Stomach (tissue), 9 donors: ENCODE measurements around the gene IGIP. TPM values are rescaled to one million over a fixed set of nuclear protein-coding genes. Genes with fewer than 3 reads are reported as not detected.
A peak's percentile ranks its signal among the peaks of the same experiment; 100 is the strongest.

Experiments used
- DNase-seq, 2 donors: peaks; one replicate each; pipeline versions ENCODE4 v3.0.0 to v3.0.0-alpha.2; 2013 to 2019
- H3K27ac ChIP-seq, 5 donors: fragments of 200-600 bp in 4 of 5; sonication (generic) in 4 of 5; one replicate each; pipeline ENCODE4 v1.5.1; 2013 to 2019; ENCODE audit warnings: mild to moderate bottlenecking in 1 of 5, moderate library complexity in 1 of 5
- H3K27me3 ChIP-seq, 3 donors: fragments of 200-600 bp; sonication (generic); one replicate each; pipeline ENCODE4 v1.5.1; 2017 to 2019; ENCODE audit warnings: mixed run types in 1 of 3
- H3K36me3 ChIP-seq, 4 donors: fragments of 200-600 bp; sonication (generic); 1 replicate in 3 of 4; 2 replicates in 1 of 4; pipeline ENCODE4 v1.5.1; 2016 to 2019
- H3K4me1 ChIP-seq, 4 donors: fragments of 200-600 bp; sonication (generic); one replicate each; pipeline ENCODE4 v1.5.1; 2016 to 2019
- H3K4me3 ChIP-seq, 4 donors: fragments of 200-600 bp; sonication (generic) in 3 of 4; one replicate each; pipeline ENCODE4 v1.5.1; 2016 to 2019; ENCODE audit warnings: mild to moderate bottlenecking in 1 of 4
- H3K9me3 ChIP-seq, 4 donors: fragments of 200-600 bp; sonication (generic); one replicate each; pipeline ENCODE4 v1.5.1; 2016 to 2019
- CTCF ChIP-seq, 7 experiments: fragments of 450-650 bp in 4 of 7; fragments of 200-600 bp in 3 of 7; sonication (generic) in 3 of 7; IDR thresholded peaks; one replicate each; pipeline ENCODE4 v1.5.1; 2016 to 2019; ENCODE audit warnings: antibody characterized with exemption in 7 of 7, control low read depth in 2 of 7, mild to moderate bottlenecking in 1 of 7
- EP300 ChIP-seq: sonication (generic); formaldehyde crosslinking; IDR thresholded peaks from one replicate; pipeline ENCODE4 v1.6.1; 2017; ENCODE audit warnings: antibody characterized with exemption
- POLR2A ChIP-seq, 4 donors: fragments of 450-650 bp; IDR thresholded peaks; one replicate each; pipeline ENCODE4 v1.6.1; 2016; ENCODE audit warnings: antibody characterized with exemption in 4 of 4, control low read depth in 2 of 4, mild to moderate bottlenecking in 1 of 4, moderate library complexity in 1 of 4
- POLR2AphosphoS5 ChIP-seq, 3 donors: sonication (generic); formaldehyde crosslinking; IDR thresholded peaks; one replicate each; pipeline ENCODE4 v1.6.1; 2016; ENCODE audit warnings: antibody characterized with exemption in 3 of 3
- WGBS, 5 donors: extraction: QIAGEN DNeasy Blood & Tissue Kit in 3 of 5; methylation state at CpG; one replicate each; pipeline versions ENCODE4 v1.1.5 to v1.1.7; 2013 to 2018; 5-methylcytosine and 5-hydroxymethylcytosine counted together
- intact Hi-C: fragments of 100-400 bp; cut with DNase I; formaldehyde crosslinking; loops from one replicate; pipeline ENCODE4 v1.15.1; 2023; ENCODE audit warnings: low total_unique reads
- polyA plus RNA-seq, 3 donors: library from polyadenylated mRNA; stranded (reverse); fragments of 200-250 nt; gene quantifications; one replicate each; pipeline ENCODE4 v1.2.3, GENCODE V29; 2013
- total RNA-seq, 5 donors: library from RNA; depleted of rRNA; stranded (reverse); fragments of >200 nt; gene quantifications; one replicate each; pipeline versions ENCODE4 v1.1.0 to v1.2.3, GENCODE V29; 2014 to 2016
- donor health status: healthy with polysubstance abuse.
- donor health status: Bipolar disorder and iron deficiency.
- donor health status: healthy.

IGIP gene
- total and polyA plus RNA-seq, 8 donors, result 1.8 to 29.5 (median 6.4) TPM

- Histone ChIP-seq H3K9me3 (no peaks in the 10 kb centered on the region), H3K27me3 (no peaks in the 10 kb centered on the region), H3K4me1 (peaks cover 27 to 60% (median 50%) of the 10 kb centered on the region in 4 donors), H3K4me3 (peak overlapping the region; percentile 70 to 100 (median 82)), H3K36me3 (no peaks in the 10 kb centered on the region), H3K27ac (peak overlapping the region; percentile 95 to 100 (median 100))
- TF ChIP-seq CTCF (IDR thresholded peaks at IDR 0.05) (no peak), POLR2AphosphoS5 (IDR thresholded peaks at IDR 0.05) (no peak), EP300 (no peak)
- WGBS, 5 donors, result 5 to 10% (median 7%) methylated on average over 4 of the region's 4 CpGs
- no peak for DNase-seq
- intact Hi-C loops, result no loop called here
These were observed 50.3 kb downstream of the IGIP start for GRCh38 chr5:140176031-140176387.

- TF ChIP-seq POLR2A (IDR thresholded peaks at IDR 0.05) (no peak), CTCF (IDR thresholded peaks at IDR 0.05) (no peak), POLR2AphosphoS5 (IDR thresholded peaks at IDR 0.05) (peak in 2 of 3 donors; percentile 43 to 54), EP300 (no peak)
- Histone ChIP-seq H3K36me3 (no peaks in the 10 kb centered on the region), H3K4me1 (peaks cover 47 to 80% (median 70%) of the 10 kb centered on the region in 4 donors), H3K9me3 (no peaks in the 10 kb centered on the region), H3K4me3 (peak overlapping the region in 3 of 4 donors; percentile 70 to 92 (median 71)), H3K27me3 (no peaks in the 10 kb centered on the region), H3K27ac (peak overlapping the region; percentile 95 to 100 (median 100))
- intact Hi-C loops, result no loop called here
- 19 to 37% (median 31%) methylated on average over 1 of the region's 1 CpG for WGBS, 5 donors
- DNase-seq, result peak; percentile 56 to 76
These were observed 52.3 kb downstream of the IGIP start for GRCh38 chr5:140178086-140178410.

GRCh38 chr5:140178482-140179116, 52.9 kb downstream of the IGIP start:
- H3K27me3 ChIP-seq, result no peaks in the 10 kb centered on the region
- TF ChIP-seq CTCF (IDR thresholded peaks at IDR 0.05), result no peak
- no peak for TF ChIP-seq EP300
- peak in 1 of 3 donors; percentile 10 for TF ChIP-seq POLR2AphosphoS5 (IDR thresholded peaks at IDR 0.05)
- TF ChIP-seq POLR2A (IDR thresholded peaks at IDR 0.05), result no peak
- WGBS, 5 donors, result 22 to 46% (median 37%) methylated on average over 6 of the region's 6 CpGs
- peaks cover 52 to 86% (median 75%) of the 10 kb centered on the region in 4 donors for H3K4me1 ChIP-seq
- H3K36me3 ChIP-seq, result no peaks in the 10 kb centered on the region
- H3K4me3 ChIP-seq, result peak overlapping the region; percentile 3 to 70 (median 16)
- DNase-seq, result no peak
- no peaks in the 10 kb centered on the region for H3K9me3 ChIP-seq
- peak overlapping the region; percentile 86 to 100 (median 100) for H3K27ac ChIP-seq
- intact Hi-C loops, result no loop called here

Other genes starting within 250 kb of the IGIP start
- gene NRG2, start 82.6 kb upstream of the IGIP start, total RNA-seq, result 10 to 100 TPM in 1 of 5 donors, 1 to 10 TPM in 2, under 1 TPM in 1, not detected in 1; 0.37 to 22.2 (median 1.8) TPM
- 1 to 10 TPM in 2 of 3 donors, under 1 TPM in 1; 0.25 to 2.7 (median 1.2) TPM for gene NRG2, start 82.6 kb upstream of the IGIP start, polyA plus RNA-seq
- gene PURA, start 11.8 kb upstream of the IGIP start, total RNA-seq, result 10 to 100 TPM; 12.5 to 30.8 (median 28.7) TPM
- gene PURA, start 11.8 kb upstream of the IGIP start, polyA plus RNA-seq, result 1 to 10 TPM; 3.3 to 4.8 (median 4.6) TPM
- 1,000 to 10,000 TPM in 1 of 5 donors, 100 to 1,000 TPM in 3, 10 to 100 TPM in 1; 23.2 to 1,029 (median 220) TPM for gene CYSTM1, start 49.3 kb downstream of the IGIP start, total RNA-seq
- gene CYSTM1, start 49.3 kb downstream of the IGIP start, polyA plus RNA-seq, result 1,000 to 10,000 TPM in 2 of 3 donors, 100 to 1,000 TPM in 1; 378 to 3,028 (median 2,014) TPM
- gene PFDN1, start 177.2 kb downstream of the IGIP start, total RNA-seq, result 100 to 1,000 TPM in 2 of 5 donors, 10 to 100 TPM in 3; 28.6 to 137 (median 52.1) TPM
- 10 to 100 TPM; 70.7 to 88.0 (median 77.8) TPM for gene PFDN1, start 177.2 kb downstream of the IGIP start, polyA plus RNA-seq
- gene HBEGF, start 220.7 kb downstream of the IGIP start, total RNA-seq, result 10 to 100 TPM in 3 of 5 donors, 1 to 10 TPM in 2; 1.2 to 39.8 (median 27.7) TPM
- gene HBEGF, start 220.7 kb downstream of the IGIP start, polyA plus RNA-seq, result 10 to 100 TPM in 2 of 3 donors, 1 to 10 TPM in 1; 8.5 to 15.0 (median 11.8) TPM
- gene SLC4A9, start 234.3 kb downstream of the IGIP start, total RNA-seq, result not detected
- under 1 TPM in 1 of 3 donors, not detected in 2; 0.30 TPM for gene SLC4A9, start 234.3 kb downstream of the IGIP start, polyA plus RNA-seq